Hematopoietic multipotent progenitor cell treated with erythropoietin and hydrocortisone succinate and interleukin-3 and kit ligand, for 17 days (in vitro differentiated cells): Measurements from ENCODE around the gene AGRP.
"Not testable (repeated sequence)": the region's sequence is repeated elsewhere in the genome, so short reads cannot be mapped to it uniquely, and the experiment has no call there.

Experiments used
- DNase-seq: peaks from one replicate; pipeline ENCODE4 v3.0.0-alpha.2; 2015; ENCODE audit warnings: low spot score

Gene AGRP

DNA sequence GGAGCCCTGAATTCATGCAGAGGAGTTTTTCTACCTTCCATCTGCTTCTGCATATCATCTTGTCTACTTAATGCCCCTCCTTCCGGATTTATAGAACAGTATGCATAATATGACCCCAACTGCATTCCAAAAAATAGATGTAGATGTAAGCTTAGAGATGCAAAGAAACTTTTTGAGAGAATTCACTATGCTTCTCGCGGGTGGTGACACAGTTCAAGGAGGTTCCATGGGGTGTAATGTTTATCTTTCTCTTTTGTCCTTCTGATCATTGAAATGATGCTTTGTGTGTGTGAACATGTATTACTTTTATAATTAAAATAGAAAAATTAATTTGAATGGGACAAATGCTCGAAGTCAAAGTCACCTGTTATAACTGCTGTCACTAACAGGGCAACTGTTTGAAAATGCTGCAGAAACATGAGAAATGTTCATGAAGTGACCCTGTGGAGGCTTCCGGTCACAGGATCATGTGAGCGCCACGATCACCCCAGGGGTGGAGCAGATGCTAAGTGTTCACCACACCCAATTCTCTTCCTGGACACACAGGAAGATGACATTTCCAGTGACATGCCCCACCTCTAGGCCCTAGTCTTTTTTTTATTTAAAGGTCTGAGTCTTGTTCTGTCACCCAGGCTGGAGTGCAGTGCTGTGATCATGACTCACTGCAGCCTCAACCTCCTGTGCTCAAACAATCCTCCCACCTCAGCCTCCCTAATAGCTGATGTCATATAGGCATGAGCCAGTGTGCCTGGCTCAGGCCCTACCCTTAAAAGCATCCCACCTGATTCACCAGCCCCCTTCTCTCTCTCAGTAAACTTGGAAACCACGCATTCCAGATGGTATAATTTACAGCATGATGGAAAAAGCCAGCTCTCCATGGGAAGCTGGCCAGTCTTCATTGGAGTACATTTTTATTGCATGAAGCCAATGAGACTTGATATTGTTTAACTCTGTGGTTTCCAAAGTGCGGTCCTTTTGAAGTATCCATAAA is 21.0 kb upstream of the AGRP start:
- DNase-seq: peak; percentile 24

- DNase-seq: no peak
Measured at GRCh38 chr16:67499106-67499505, 15.8 kb upstream of the AGRP start.

GRCh38 chr16:67490335-67491096 is 7.2 kb upstream of the AGRP start:
- DNase-seq: no peak

DNA sequence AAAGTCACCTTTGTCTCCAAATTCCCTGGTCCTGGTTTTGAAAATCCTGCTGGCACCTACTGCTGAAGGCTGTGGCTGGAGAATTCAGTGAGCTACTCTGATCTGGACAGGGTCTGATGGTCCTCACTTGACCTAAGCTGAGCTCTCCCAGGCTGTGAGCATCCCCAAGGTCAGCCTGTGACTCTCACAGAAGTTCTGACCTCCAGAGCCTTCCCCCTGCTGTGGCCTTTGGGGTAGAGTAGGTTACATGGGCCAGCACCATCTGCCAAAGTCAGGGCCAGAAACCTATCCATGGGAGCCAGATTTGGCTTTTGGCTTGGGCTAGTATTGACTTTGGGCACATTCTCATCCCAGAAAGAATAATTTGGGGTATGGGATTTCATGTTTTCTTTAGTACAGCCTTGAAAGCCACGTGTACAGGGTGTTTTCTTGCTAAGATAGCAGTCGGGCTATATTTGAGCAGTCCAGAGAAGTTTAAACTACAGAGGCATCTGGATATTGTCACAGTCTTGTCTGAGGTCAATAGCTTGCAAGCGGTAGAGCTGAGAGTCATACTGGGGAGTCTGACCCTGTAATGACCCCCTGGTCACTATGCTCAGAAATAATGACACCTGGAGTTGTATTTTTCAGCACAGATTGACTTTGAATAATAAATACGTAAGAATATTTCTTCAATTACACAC is 6.2 kb upstream of the AGRP start:
- no peak for DNase-seq

GRCh38 chr16:67487561-67487960 is 4.2 kb upstream of the AGRP start:
- DNase-seq: not testable (repeated sequence)

GRCh38 chr16:67486805-67487204 is 3.5 kb upstream of the AGRP start:
- no peak for DNase-seq

GRCh38 chr16:67483731-67484525 is 581 bp upstream of the AGRP start:
- no peak for DNase-seq

DNA sequence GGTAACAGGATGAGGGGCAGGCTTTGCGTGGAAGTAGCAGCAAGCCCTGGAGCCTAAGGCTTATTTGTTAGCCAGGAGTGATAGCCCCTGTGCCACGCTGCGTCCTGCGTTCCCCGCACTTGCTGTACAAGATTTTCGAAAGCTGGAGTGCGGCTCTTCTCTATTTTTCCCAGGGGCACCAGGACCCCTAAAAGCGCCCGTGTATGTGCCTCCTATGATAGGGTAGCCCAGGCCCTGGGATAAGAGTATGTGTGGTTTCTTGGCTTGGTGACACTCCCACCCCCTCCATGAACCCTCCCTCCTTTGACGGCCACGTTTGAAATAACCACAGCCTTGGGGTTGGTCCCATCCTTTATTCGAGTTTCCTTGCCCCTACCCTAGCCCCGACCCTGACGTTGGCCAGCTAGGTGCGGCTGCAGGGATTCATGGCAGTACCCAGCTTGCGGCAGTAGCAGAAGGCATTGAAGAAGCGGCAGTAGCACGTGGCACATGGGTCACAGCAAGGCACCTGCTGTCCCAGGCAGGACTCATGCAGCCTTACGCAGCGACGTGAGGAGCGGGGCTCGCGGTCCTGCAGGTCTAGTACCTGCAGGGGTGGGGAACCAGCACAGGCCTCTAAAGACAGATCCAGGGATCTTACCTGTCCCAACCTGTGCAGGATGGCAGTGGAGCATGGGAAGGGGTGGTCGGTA is 968 bp downstream of the AGRP start:
- DNase-seq: no peak

DNA sequence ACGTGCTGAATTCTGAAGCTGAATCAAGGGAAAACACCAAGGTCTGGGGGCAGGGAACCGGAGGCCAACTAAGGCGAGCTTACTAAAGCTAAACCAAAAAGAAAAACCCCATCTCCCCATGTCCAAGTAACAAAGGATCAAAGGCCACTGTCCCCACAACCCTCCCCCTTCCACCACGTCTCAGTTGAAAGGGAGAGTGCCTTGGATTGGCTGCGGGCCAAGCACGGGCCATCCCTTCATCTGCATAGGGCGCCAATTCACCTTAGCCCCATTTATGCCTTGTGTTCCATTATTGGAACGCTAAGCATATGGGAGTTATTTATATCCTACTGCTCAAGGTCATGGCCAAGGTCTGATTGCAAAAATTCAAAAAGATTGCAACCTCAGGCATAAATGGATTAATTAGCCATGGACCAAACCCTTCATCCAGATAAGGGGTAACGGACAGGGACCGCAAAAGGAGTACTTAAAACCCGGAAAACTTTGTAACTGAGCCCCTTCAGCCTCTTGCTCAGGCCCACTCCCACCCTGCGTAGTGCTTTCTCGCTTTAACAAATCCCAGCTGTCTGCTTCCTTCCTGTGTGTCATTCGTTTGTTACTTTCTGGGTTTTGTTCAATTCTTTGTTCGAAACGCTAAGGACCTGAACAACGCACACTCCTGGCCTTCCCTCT is 1.6 kb downstream of the AGRP start:
- no peak for DNase-seq

DNA sequence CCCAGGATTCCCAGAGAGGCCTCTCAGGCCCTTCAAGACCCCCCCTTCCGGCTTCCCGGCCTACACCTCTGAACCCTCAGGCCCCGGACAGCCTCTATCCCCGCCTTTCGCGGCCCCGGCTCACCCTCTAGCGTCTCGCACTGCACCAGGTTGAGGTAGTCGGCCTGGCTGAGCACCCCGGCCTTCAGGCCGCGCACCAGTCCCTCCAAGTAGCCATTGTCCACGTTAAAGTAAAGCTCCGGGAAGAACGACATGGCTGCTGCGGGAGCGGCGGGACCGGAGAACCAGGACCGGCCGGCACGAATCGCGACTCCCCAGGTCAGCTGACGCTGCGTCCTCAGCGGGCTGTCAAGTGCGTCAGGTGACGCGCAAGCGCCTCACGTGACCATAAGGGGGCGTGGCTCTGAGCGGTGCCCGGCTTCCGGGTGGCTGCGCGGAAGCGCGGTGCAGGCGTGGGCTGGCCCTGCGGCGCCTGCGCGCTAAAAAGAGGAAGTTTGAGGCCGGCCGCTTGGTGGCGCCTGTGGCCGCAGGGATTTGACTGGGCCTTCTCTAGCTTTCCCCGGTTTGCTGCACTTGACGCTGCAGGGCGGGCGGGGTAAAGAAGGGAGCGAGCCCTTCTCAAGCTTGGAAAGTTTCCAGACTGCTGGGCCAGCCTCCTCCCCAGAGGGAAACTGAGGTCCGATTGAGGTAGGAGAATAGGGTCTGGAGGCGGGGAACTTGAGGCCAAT is 2.4 kb downstream of the AGRP start, which contains the start of gene ATP6V0D1:
Gene ATP6V0D1 (minus strand): TSS at position 325 of the 728 bp plus-strand sequence. CDS start 71 bp downstream, at position 254.
- DNase-seq: peak; percentile 100

- no peak for DNase-seq
Measured at GRCh38 chr16:67477960-67478554, 5.3 kb downstream of the AGRP start.

DNA sequence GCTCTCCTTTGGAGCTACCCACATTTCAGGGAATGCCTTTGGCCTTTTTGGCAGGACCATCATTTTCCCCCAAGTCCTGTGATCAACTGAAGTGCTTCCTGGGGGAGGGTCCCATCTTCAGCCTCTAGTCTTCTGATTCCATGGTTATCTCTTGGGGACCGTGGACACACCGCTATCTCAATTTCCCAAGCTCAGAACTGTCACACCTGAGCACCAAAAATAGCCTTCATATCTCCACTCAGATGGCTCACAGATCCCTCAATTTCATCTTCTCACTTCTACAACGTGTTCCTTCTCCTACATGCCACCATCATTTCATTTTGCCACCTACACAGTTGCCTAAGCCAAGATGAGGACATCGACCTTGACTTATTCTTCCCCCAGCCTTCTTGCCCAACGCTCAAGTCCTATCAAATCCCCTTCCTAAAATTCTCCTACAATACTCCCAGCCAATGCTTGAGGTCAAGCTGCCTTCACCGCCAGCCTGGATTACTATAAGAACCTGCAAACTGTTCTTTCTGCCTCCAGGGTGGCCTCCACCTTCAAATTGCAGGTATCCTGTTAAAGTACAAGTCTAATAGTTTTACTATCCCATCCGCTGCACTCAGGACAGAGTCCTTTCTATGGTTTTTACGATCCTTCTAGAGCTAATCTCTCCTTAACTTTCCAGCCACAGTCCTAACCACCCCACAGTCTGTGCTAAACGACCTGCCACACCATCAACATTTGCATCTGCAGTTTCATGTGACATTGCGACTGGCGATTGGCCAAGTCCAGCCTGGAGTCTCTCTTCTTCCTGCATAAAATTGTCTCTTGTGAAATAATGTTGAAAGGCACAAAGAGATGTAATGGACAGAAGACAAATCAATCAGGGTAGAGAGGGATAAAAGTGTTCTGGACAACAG is 8.5 kb downstream of the AGRP start:
- peak; percentile 63 for DNase-seq

GRCh38 chr16:67471758-67472384 is 11.5 kb downstream of the AGRP start:
- no peak for DNase-seq

DNA sequence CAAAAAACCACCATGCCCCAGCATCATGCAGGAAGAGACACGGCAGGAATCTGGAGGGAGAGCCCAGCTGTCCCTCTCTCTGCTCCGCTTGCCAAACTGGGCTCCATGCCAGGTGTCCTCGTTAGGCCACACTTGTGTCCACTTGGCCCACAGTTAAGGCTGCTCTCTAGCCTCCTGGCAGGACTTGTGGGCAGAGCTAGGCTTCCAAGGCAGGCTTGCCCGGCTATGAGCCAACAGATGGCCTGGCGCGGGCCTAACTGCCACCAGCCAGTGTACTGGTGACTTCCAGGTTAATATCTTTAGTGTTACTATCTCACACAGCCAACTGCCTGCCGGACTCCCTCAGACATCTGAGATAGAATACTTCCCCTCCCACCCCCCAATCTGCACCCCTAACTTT is 13.0 kb downstream of the AGRP start:
- DNase-seq: peak; percentile 67

DNA sequence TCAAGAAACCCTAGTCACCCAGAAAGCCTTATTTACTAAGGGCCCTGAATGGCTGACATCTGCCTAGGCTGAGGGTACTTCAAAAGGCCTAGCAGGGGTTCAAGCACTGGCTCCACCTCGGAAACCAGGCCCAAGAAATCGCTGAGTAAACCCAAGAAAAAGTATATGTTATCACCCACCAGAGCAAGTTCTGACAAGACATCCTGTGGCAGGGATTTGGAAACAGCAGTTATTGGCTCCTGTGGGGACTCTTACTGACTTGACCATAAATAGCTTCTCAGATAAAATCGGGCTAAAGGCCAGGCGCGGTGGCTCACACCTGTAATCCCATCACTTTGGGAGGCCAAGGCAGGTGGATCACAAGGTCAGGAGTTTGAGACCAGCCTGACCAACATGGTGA is 14.6 kb downstream of the AGRP start:
- no peak for DNase-seq

GRCh38 chr16:67466581-67466980 is 16.8 kb downstream of the AGRP start:
- no peak for DNase-seq

DNA sequence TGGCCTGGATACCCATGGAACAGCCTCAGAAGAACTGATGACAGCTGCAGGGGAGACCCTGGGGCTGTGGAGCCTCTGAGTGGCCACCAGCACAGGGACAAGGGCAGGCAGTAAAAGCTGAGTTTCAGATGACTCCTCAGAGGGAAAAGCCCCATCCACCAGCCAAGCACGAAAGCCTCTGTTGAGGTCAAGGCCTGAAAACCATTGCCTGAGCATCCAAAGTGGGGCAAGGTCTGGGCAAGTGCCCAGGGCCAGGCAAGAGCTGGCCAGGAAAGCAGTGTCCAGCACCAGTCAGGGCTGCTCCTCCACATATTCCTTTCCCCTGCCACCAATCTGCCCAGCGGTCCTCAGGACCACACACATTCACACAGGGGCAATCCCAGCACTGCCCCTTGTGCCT is 18.8 kb downstream of the AGRP start:
- DNase-seq: no peak

DNA sequence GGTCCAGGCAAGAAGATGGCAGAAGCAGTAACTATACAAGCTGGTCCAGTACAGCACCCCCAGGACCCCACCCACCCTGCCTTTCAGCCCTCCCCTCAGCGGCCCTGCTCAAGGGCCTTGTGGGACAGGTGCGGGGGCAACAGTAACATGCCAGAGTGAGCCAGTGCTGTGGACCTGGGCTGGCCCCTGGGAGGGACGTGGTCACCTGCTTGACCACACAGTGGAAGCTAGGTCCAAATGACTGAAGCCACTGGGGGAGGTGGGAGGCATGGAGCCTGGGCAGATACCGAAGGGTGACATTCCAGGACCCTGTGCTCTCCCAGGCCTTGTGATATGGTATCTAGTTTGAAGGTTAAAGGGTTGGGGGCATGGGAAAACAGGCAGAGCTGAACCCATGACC is 19.7 kb downstream of the AGRP start:
- DNase-seq: no peak
